Measurements from ENCODE around the gene SPATA1.

The SPATA1 gene

DNA sequence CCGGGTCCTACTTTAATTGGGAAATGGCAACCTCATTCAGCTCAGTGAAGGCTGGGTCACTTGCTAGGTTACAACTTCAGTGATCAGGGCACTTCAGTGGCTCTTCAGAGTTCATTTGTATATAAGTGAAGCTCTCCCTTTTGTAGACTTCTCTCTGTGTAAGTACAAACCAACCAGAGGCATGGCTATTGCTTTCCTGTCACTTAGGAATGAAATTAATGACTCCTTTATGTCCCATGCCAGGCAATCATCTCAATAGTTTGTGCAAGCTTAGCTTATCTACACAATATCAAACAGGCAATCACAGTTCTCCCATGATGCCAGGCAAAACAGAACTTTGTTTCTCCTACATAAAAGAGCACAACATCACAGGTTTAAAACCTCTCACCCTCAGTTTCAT, 90.8 kb downstream of the SPATA1 start:
- DNase-seq = no peak

DNA sequence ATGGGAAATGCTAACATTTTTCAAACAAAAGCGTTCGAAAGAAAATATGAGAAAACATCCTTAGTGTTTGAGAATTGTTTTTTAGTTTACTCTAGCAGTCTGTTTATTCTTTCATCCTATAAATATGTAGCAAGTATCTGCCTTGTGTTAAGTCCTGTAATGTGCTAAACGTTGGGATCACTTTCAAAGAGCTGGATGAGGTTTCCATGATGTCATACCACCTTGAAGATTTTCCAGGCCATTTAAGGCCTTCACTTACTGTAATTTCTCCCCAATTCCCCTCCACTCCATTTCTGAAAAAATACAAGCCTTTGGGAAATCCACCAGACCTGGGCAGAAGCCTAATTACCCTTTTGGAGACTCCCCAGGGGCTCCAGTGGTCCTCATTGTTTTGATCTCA, 92.2 kb downstream of the SPATA1 start:
- DNase-seq = no peak

DNA sequence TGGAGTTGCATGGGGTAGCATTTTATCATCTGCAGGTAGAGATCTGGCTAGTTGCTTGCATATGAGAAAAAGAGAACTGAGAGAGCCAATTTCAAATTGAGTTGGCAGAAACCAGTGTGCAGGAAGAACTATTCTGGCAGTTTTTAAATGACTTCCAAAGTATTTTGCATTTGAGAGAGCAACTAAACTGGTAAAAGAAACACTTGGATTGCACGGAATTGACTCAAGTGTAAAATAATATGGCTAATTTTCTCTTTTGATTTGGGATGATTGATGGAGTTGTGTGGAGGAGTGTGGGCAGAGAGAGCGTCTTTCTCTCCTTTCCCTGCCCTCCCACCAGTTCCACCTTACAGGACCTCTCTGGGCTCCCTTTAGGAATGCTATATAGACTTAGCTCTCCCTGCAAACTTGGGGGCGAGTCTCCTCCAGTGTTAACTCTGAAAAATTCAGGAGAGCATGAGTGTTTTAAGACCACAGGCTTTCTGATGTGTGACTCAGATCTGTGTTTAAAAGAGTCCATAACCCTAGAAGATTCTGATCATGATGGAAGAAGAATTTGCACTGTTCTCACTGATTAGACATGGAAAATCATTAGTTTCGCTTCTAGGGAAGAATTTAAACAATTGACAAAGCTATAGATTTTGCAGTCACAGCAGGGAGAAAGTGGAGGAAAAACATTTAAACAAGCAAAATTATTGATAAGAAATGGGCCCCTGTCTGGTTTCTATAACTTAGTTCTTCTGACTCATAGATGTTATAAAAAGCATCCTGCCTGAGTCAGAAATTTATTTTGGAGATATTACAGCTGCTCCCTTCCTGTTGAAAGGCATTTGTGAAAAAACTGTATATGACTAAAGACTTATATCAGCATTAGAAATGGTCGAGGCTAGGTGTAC, 92.9 kb downstream of the SPATA1 start:
- no peak for DNase-seq

DNA sequence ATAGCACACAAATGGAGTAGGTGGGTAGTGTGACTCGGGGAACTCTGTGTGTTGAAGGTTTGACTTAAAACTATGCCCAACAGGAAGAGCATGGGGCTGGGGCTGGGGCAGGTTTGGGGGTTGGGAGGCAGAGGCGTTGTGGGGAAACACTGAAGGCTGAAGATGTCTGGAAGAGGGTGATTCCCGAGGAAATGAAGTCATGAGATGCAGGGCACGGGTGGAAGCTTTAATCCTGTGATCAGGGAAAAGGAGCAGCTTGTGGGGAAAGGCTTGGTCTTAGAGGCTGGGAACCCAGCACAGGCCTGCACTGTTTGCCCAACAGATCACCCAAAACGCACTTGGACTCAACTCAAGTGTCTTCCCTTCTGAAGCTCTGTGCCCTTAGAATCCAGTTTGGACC, 94.6 kb downstream of the SPATA1 start:
- no peak for DNase-seq

DNA sequence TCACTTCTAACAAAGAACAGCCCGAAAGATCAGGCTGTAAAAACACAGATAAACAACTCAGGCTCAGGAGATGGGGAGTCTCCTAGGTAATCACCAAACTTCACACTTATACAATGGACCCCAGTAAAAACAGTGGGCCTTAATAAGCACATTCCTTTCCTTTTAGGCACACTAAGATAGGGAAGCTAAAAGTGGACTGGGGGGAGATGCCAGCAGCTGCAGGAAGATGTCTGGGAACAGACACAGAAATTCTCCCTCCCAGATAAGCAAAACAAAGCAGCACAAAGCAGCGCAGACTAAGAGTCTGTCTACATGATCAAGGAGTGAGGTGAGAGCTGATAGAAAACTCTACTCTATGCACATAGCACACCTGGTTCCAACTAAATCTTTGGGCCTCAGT, 97.0 kb downstream of the SPATA1 start:
- no peak for DNase-seq

DNA sequence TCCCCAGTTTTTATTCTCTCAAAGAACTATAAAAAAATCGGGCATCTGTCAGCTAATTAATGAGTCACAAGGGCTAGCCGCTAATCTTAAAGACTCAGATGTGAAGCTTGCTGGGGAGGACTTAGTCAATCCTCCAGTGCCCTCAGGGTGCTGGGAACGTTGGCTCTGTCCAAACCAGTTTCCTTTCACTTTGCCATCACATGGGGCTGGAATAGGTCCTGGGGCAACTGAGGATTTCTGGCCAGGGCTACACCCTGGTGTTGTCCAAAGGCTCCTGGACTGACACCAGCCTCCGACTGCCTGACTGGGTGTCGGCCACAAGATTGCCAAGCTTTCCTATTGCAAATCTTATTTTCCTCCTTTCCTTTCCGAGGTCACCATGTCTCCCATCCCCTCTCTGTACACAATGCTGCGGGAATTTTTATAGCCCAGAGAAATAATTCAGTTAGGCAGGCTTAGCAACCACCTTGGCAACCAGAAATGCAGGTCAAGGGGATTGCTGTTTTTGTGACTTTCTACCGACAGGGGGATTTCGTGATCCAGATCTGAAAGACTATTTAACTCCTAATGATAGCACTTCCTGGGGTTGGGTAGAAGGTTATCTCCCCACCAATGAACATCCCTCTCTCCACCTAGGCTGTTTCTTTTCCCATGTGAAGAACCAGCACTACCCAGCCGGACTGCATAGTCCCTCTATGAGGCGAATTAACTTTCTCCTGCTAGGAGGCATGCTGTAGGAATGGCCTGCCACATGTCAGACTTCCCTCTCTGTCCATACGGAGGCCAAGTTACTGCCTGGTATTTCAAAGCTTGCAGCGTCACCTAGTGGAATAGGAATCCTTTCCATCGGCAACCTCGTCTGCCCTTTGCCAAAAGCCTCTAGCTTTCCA, 98.0 kb downstream of the SPATA1 start:
- peak; percentile 86 for DNase-seq

DNA sequence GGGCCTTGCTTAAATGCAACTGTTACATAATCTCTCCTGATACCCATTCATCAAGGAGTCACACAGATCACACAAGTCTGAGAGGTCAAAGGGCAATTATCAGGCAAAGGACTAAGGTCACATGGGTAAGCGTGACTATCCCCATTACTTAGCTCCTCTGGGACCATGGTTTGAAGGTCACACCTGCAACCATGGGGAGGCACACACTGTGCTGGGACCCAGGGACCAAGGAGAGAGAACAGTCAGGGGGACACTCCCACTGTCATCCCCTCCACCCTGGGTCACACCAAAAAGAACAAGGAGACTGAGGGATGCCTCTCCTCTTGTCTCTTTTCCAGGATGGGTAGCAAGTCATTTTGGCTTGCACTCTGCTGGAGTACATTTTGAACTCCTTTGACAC, 99.0 kb downstream of the SPATA1 start:
- DNase-seq = no peak

DNA sequence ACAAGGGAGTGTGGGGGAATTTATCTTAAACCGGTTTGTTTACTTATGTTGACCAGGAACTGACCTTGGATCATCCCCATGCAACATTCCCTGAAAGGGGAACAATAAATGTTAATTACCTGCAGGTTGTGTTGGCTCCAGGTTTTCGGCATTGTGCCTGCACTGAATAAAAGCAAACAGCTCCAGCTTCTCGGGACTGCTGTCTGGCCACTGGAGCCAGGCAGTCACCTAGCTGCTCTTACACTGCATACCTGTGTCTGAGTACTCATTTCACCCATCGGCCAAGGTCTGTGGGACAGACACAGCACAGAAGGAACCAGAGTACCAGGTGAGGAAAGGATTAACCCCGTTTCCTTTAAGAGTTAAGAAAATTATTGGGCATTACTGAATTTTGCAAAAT, 100.8 kb downstream of the SPATA1 start:
- DNase-seq = no peak

DNA sequence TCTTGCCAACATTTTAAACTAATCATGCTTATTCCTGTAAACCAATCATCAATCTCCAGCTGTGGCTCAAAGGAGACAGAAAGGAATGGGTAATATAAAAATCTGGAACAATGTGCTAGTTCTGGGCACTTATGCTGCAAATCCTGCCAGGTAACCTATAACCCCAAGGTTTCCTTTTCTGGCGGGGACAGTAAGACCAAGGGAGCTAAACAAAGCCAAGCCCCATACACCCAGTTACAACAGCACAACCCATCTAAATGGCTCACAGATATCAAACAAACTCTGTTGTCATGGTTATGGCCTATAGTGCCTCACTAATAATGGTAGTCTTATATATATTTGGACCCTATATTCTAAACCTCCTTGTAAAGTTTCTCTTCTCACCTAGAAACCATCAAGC, 104.9 kb downstream of the SPATA1 start:
- DNase-seq = no peak

DNA sequence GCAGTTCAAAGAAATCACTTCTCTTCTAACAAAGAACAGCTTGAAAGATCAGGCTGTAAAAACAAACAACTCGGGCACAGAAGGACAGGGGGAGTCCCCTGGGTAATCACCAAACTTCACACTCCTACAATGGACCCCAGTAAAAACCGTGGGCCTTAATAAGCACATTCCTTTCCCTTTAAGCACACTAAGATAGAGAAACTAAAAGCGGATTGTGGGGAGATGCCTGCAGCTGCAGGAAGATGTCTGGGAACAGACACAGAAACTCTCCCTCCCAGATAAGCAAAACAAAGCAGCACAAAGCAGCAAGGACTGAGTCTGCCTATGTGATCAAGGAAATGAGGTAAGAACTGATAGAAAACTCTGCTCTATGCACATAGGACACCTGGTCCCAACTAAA, 105.6 kb downstream of the SPATA1 start:
- no peak for DNase-seq

DNA sequence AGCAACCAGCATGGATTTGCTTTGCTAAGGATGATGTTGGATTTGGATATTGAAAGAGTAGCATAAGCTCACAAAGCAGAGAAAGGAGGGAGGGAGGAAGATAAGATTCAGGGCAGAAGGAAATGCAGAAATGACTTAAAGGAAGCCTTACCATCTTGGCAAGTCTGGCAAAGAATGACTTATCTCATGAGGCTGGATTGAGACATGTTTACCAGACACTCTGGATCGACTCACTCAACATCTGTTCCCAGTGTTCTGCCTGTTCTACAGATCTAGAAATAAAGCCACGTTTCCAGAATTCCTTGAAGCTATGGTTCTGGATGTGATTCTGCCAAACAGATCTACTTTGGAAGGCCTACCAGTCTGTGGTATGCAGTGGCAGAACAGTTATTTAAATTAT, 106.8 kb downstream of the SPATA1 start:
- DNase-seq = no peak

DNA sequence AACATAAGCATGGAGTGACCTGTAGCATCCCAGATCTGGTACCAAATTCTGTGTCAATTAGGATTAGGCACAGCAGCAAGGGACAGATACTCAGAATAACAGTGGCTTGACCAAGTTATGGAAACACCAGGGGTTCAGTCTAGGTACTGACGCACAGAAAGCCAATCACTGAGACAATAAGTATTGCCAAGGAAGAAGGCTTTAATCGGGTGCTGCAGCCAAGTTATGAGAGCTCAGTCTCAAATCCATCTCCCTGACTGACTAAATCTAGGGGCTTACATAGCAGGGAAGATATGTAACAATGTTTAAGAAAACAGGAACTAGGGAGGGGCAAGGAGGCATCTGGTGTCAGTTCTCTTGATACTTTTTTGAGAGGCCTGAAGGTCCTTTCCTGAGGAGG, 107.7 kb downstream of the SPATA1 start:
- no peak for DNase-seq

DNA sequence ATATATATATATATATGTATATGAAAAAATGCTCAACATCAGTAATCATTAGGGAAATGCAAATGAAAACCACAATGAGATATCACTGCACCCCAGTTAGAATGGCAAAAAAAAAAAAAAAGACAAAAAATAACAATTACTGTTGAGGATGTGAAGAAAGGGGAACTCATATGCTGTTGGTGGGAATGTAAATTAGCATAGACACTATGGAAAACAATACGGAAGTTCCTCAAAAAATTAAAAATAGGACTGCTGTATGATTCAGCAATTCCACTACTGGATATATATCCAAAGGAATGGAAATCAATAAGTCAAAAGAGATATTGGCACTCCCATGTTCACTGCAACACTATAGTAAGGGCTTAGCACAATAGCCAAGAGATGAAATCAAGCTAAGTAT, 109.6 kb downstream of the SPATA1 start:
- DNase-seq = no peak
